OCI-LY3 (cell line): ENCODE data around the gene IL1R1.

ENCODE experiments used
- CTCF ChIP-seq: fragments of 200-600, 300-600 bp; sonication (generic); IDR thresholded peaks from 2 replicates; pipeline ENCODE4 v1.5.1; 2014; ENCODE audit warnings: antibody characterized with exemption, low read length, low read depth
- EZH2phosphoT487 ChIP-seq: fragments of 200-600 bp; shearing (Covaris generic); IDR thresholded peaks from 2 replicates; pipeline ENCODE4 v1.6.1; 2018; ENCODE audit warnings: antibody characterized with exemption, mixed run types, low read depth

DNA sequence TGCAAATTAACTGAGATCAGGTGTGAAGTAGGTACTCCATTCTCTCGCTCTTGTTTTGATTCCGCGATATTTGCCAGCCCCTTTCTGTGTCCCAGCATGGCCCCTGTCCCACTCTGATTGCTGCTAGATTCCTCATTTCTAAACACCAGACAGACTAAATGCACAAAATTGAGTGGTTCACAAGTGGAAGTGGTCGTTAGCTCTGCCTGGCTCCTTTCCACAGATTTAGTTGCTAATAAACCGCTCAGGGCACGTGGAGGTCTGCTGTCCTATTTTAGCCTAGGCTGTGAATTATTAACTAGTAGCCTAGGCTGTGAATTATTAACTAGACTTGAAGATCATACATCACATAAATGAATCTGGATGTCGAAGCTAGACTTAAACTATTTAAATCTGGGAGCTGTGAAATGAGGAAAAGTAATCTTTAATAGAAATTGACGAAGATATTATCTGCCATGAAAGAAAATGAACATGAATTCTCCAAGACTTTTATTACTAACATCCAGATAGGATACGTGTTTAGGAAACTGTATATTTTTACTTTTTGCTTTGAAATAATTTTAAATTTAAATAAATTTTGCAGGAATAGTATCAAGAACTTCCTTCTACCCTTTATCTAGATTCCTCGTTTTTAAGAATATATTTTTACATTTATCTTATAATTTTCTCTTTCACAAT is 48.0 kb downstream of the IL1R1 start:
- TF ChIP-seq CTCF = no peak
- TF ChIP-seq EZH2phosphoT487 = no peak
